Measurements from ENCODE around the gene LAMA2.
A peak's percentile ranks its signal among the peaks of the same experiment; 100 is the strongest.
"Not testable (repeated sequence)": the region's sequence is repeated elsewhere in the genome, so short reads cannot be mapped to it uniquely, and the experiment has no call there.

The LAMA2 gene

GRCh38 chr6:129130959-129131681, 248.2 kb downstream of the LAMA2 start:
- DNase-seq, result no peak

DNA sequence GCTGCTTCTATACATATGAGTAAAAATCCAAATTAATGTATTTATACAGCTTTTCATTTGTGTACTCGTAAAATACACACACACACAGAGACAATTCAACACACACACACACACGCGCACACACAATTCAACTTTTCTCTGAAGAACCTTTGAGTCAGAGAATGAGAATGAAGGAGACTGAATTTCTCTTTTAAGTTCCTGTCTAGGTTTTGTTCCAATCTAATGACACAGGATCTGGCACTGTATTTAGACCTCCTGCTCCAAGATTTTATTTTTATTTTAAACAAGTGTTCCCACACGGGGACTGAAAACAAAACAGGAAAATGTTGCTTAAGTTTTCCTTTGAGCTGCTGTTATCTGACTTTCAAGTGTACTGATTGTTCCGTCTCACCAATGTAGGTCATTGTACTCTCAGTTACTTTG, 250.8 kb downstream of the LAMA2 start:
- no peak for DNase-seq

GRCh38 chr6:129134535-129134934, 251.6 kb downstream of the LAMA2 start:
- no peak for DNase-seq

GRCh38 chr6:129135451-129135850, 252.5 kb downstream of the LAMA2 start:
- no peak for DNase-seq

- no peak for DNase-seq
Measured at GRCh38 chr6:129136751-129137150, 253.8 kb downstream of the LAMA2 start.

GRCh38 chr6:129138739-129139405, 255.9 kb downstream of the LAMA2 start:
- no peak for DNase-seq

DNA sequence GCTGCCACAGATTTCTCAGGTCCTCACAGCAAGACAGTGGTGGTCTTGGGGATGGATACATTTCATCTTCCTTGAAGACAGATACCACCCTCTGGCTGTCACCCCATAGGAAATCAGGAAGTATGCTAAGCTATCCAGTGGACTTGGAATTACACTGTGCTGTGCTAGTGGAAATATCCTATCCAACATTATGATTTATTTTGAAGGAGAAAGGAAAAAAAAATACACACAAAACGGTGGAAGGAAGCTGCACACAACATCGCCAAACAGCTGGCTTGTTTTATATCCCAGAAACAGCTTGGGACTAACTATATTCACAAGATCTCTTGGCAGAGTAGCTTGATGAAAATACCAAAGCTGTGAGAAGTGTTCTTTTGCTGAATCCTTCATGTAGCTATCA, 257.6 kb downstream of the LAMA2 start:
- no peak for DNase-seq

GRCh38 chr6:129141499-129141898, 258.6 kb downstream of the LAMA2 start:
- no peak for DNase-seq

DNA sequence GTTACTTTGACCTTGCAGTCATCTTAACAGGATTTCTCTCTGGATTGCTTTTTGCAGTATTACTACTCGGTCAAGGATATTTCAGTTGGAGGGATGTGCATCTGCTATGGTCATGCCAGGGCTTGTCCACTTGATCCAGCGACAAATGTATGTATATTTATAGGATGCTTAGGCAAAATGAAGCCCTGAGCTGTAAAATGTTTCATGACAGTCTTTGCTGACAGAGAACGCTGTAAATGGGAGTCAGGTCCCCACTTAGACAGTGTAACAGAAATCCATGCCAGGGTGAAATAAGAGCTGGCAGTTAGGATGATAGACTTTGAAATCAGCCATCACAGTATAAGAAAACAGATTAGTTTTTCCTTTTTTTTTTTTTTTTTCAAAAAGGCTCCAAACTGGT, 264.0 kb downstream of the LAMA2 start:
- DNase-seq, result no peak

DNA sequence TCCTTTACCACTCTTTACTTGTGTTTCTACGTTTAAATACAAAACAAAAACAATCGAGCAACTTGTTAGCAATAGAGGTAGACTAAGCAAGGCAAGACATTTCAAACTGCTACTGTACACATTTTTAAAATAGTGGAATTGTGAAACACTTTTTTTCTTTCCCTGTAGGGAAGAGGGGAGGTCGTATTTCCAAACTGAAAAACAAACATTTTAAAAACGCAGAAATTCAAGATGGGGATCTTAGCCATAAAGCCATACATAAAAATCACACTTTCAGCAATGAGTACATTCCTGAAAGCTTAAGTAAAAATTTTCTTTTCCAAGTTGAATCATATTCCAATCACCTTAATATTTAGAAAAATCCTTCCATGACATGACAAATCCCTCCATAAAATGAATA, 267.6 kb downstream of the LAMA2 start:
- no peak for DNase-seq

- DNase-seq, result no peak
Measured at GRCh38 chr6:129153257-129153656, 270.3 kb downstream of the LAMA2 start.

DNA sequence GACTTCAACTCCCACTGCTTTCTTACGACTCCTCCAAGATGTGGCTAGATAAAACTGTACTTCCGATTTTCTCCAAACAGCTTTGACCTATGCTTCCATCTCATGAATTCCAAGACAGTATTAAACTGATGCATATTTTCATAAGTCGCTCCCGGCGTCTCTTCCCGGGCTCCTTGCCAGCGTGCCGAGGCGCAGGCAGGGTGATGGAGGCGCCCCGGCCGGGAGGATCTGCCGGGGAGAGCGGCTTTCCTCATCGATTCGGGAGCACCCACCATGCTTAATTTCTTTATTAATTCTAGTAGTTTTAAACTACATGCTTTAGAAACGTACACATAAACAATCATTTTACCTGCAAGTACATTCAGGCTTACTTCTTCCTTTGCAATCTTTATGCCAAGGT, 276.3 kb downstream of the LAMA2 start:
- DNase-seq, result not testable (repeated sequence)

GRCh38 chr6:129162605-129163004, 279.7 kb downstream of the LAMA2 start:
- DNase-seq, result no peak

DNA sequence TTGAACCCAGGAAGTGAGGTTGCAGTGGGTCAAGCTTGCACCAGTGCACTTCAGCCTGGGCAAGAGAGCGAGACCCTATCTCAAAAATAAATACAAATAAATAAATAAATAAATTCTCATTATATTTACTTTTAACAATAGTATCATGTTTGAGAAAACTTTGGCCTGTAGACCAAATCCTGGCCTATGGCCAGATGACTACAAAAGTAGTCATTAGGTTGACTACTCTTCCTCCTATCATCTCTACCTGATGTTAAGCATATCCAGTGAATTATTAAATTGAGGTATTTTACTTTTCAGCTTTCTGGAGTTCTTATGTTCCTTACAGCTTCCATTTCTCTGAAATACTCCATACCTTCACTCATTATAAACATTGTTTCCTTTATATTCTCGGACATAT, 280.6 kb downstream of the LAMA2 start:
- no peak for DNase-seq

GRCh38 chr6:129164032-129164431, 281.1 kb downstream of the LAMA2 start:
- no peak for DNase-seq

GRCh38 chr6:129172279-129172995, 289.5 kb downstream of the LAMA2 start:
- peak; percentile 27 for DNase-seq

GRCh38 chr6:129175066-129175465, 292.1 kb downstream of the LAMA2 start:
- no peak for DNase-seq

DNA sequence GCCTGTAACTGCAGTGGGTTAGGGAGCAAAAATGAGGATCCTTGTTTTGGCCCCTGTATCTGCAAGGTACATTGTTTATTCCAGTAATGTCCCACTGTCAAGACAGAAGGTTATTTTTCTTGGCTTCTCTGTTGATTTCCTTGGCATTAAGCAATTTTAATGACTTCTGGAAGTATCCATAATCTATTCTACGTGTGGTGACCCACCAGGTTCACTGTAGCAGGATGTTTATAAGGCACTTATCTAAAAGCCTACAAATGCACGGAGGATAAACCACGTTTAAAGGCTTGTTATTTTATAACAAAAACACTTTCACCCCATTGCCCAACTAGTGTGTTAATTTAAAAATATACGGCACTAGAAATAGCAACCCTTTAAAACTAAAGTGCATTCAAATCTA, 294.9 kb downstream of the LAMA2 start:
- DNase-seq, result no peak

DNA sequence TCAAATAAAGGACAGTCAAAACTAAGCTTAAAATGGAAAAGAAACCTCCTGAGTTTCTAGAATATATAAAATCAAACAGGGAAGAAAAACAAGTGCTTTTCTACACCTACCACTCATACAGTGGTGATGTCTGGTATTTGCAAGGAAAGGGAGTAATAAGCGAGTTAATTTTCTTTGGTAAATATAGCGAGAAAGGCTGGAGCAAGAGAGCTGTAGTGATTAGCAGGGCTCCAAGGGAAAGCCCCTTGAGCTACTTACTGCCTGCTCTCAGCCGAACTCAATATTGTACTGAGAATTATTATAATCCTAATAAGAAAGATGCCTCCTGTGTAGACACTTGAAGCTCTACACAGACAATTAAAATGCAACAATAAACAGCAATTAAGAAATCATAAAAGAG, 296.3 kb downstream of the LAMA2 start:
- no peak for DNase-seq

GRCh38 chr6:129181001-129181400, 298.1 kb downstream of the LAMA2 start:
- DNase-seq, result no peak

- DNase-seq, result no peak
Measured at GRCh38 chr6:129183187-129183591, 300.3 kb downstream of the LAMA2 start.

- no peak for DNase-seq
Measured at GRCh38 chr6:129183681-129184301, 300.9 kb downstream of the LAMA2 start.

DNA sequence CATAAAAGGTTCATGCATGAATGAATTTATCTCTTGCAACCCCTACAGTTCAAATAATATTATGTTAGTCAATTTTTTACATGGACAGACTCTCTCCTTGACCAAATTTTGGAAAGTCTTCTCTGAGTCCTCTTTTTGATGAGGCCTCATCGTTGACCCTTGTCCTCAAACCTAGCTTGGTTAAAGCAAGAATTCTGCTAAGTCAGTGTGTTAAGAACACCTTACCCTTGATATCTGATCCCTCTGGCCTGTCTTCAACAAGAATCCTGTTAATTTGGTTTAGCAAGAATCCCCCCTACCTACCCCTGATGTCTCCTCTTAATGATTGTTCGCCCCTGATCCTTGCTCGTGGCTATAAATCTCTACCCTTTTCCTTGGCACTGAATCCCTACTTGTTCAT, 301.4 kb downstream of the LAMA2 start:
- DNase-seq, result no peak
